H1 (cell line): ENCODE measurements around the gene ZIC5. TPM values are rescaled to one million over a fixed set of nuclear protein-coding genes. Genes with fewer than 3 reads are reported as not detected.

Experiments used
- ASH2L ChIP-seq: fragments of 200-600, 300-600 bp; sonication (generic); IDR thresholded peaks from one replicate; pipeline ENCODE4 v1.7.1; 2017; ENCODE audit warnings: low read length
- CHD1 ChIP-seq: IDR thresholded peaks from 2 replicates; pipeline ENCODE4 v1.6.1; 2012; ENCODE audit warnings: low read depth, low read length, improper control_type of control experiment
- CHD7 ChIP-seq: fragments of 300-600 bp; sonication (generic); IDR thresholded peaks from 2 replicates; pipeline ENCODE4 v1.7.1; 2012; ENCODE audit warnings: low read length, moderate library complexity, mild to moderate bottlenecking, inconsistent platforms; ENCODE audit not compliant: insufficient replicate concordance
- KDM1A ChIP-seq: fragments of 200-600, 300-600 bp; sonication (generic); IDR thresholded peaks from 2 replicates; pipeline ENCODE4 v1.7.1; 2016; ENCODE audit warnings: mild to moderate bottlenecking, low read length, borderline replicate concordance
- PHF8 ChIP-seq: fragments of 200-600 bp; sonication (generic); conservative IDR thresholded peaks from 2 replicates; pipeline ENCODE4 v1.7.1; 2012; ENCODE audit warnings: low read depth, mild to moderate bottlenecking, inconsistent platforms, low read length, moderate library complexity
- POLR2A ChIP-seq, 2 experiments: IDR thresholded peaks; 1 replicate in 1 of 2; 2 replicates in 1 of 2; pipeline ENCODE4 v1.6.1; 2011; ENCODE audit warnings: low read depth in 2 of 2, low read length in 2 of 2, mild to moderate bottlenecking in 2 of 2; ENCODE audit errors: control extremely low read depth in 1 of 2
- SIN3A ChIP-seq, 2 experiments: IDR thresholded peaks in 1 of 2; conservative IDR thresholded peaks in 1 of 2; 2 replicates each; pipeline ENCODE4 v1.6.1; 2011 to 2012; ENCODE audit warnings: low read length in 2 of 2, improper control_type of control experiment in 1 of 2, low read depth in 1 of 2, mild to moderate bottlenecking in 1 of 2
- SUZ12 ChIP-seq: fragments of 200-600 bp; sonication (generic); IDR thresholded peaks from 2 replicates; pipeline ENCODE4 v1.6.1; 2012; ENCODE audit warnings: mild to moderate bottlenecking, inconsistent platforms, low read length, moderate library complexity, mixed read lengths
- TAF7 ChIP-seq: optimal IDR thresholded peaks from 2 replicates; pipeline ENCODE3; 2011; ENCODE audit warnings: low read depth, mild to moderate bottlenecking, inconsistent platforms, low read length, moderate library complexity, borderline replicate concordance
- TCF12 ChIP-seq: IDR thresholded peaks from 2 replicates; pipeline ENCODE4 v1.6.1; 2011; ENCODE audit warnings: low read depth, mild to moderate bottlenecking, low read length
- polyA plus RNA-seq, 7 experiments: library from polyadenylated mRNA; depleted of rRNA in 3 of 7; stranded (reverse) in 5 of 7; unstranded in 2 of 7; fragments of >200 nt in 5 of 7; fragments of 200-250 nt in 2 of 7; gene quantifications; 1 replicate in 5 of 7; 2 replicates in 1 of 7; 4 replicates in 1 of 7; pipeline versions ENCODE4 v1.2.1 to v1.2.3, GENCODE V29; 2011 to 2013; ENCODE audit warnings: missing spikeins in 2 of 7, mixed read lengths in 2 of 7
- total RNA-seq: library from RNA; stranded (reverse); fragmentation: NEBNext Ultra II Directional; extraction: Animal tissue kit (Norgen Biotek cat#: 25700); gene quantifications from 2 replicates; pipeline ENCODE4 v1.2.1, GENCODE V29; 2021

Gene ZIC5
- total and polyA plus RNA-seq, 2 of the 8 experiments (the other 6 are each of a cell fraction or from before 2014, with no cell fraction given), result 14.2 to 52.7 TPM

GRCh38 chr13:99979453-99980200 is 8.1 kb upstream of the ZIC5 start (continued):
- TF ChIP-seq CHD7, result no peak
- TF ChIP-seq TCF12, result no peak
- TF ChIP-seq TAF7, result no peak
- peak; percentile 71; the same call in 1 of the 2 replicates for TF ChIP-seq CHD1
- TF ChIP-seq SIN3A (conservative IDR thresholded peaks at IDR 0.05 in 1 of 2, IDR thresholded peaks at IDR 0.05 in 1 of 2; ENCODE audit: low read depth in 1 of 2, low read length in 2 of 2), result no peak
- TF ChIP-seq ASH2L, result peak; percentile 7
- no peak for TF ChIP-seq KDM1A
- peak in 1 of 2 experiments; percentile 54; a peak in 2 of 3 replicates for TF ChIP-seq POLR2A (IDR thresholded peaks at IDR 0.05; ENCODE audit: control extremely low read depth in 1 of 2, low read depth in 2 of 2, low read length in 2 of 2)
- no peak for TF ChIP-seq SUZ12
- TF ChIP-seq PHF8, result 0 out of 2 replicates have a peak, but pooled peaks have one; percentile 17
